ENCODE measurements around the gene THY1.

DNA sequence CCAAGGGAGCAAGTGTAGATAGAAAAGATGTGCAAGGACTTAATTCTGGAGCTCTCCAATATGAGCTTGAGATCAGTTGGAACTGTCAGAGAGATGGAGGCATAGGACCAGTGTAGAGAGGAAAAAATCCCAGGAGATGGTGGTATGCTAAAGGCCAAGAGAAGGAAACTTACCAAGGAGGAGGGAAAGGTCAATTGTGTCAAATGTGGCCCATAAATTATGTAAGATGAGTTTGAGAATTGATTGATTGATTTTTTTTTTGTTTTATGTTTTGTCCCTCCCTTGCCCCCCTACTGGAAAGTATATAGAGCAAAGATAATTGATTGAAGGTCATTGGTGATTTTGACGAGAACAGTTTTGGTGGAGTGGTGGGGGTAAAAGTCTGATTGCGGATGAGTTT lies 38.6 kb downstream of the THY1 start:
- TF ChIP-seq, protein P1, sequence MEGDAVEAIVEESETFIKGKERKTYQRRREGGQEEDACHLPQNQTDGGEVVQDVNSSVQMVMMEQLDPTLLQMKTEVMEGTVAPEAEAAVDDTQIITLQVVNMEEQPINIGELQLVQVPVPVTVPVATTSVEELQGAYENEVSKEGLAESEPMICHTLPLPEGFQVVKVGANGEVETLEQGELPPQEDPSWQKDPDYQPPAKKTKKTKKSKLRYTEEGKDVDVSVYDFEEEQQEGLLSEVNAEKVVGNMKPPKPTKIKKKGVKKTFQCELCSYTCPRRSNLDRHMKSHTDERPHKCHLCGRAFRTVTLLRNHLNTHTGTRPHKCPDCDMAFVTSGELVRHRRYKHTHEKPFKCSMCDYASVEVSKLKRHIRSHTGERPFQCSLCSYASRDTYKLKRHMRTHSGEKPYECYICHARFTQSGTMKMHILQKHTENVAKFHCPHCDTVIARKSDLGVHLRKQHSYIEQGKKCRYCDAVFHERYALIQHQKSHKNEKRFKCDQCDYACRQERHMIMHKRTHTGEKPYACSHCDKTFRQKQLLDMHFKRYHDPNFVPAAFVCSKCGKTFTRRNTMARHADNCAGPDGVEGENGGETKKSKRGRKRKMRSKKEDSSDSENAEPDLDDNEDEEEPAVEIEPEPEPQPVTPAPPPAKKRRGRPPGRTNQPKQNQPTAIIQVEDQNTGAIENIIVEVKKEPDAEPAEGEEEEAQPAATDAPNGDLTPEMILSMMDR (IDR thresholded peaks at IDR 0.05; ENCODE audit: low read length), result no peak
- TF ChIP-seq EZH2 (optimal IDR thresholded peaks at IDR 0.05; ENCODE audit: low read depth, low read length), result no peak
- TF ChIP-seq EZH2phosphoT487 (IDR thresholded peaks at IDR 0.05; ENCODE audit: low read length), result no peak

Data from MM.1S (cell line).